Gastrocnemius medialis (tissue), 4 donors: ENCODE results near the gene MRPL19.
"Not testable (repeated sequence)": the region's sequence is repeated elsewhere in the genome, so short reads cannot be mapped to it uniquely, and the experiment has no call there.

Source experiments
- CTCF ChIP-seq, 5 experiments: fragments of 450-650 bp in 3 of 5; fragments of 200-600 bp in 2 of 5; sonication (generic) in 2 of 5; IDR thresholded peaks in 4 of 5; conservative IDR thresholded peaks in 1 of 5; 1 replicate in 4 of 5; 2 replicates in 1 of 5; pipeline ENCODE4 v1.5.1; 2016 to 2019; ENCODE audit warnings: antibody characterized with exemption in 5 of 5, mild to moderate bottlenecking in 3 of 5, moderate library complexity in 3 of 5
- POLR2A ChIP-seq, 2 donors: fragments of 450-650 bp; IDR thresholded peaks; one replicate each; pipeline ENCODE4 v1.6.1; 2017; ENCODE audit warnings: antibody characterized with exemption in 2 of 2, mild to moderate bottlenecking in 2 of 2, moderate library complexity in 2 of 2

- not testable (repeated sequence) for TF ChIP-seq CTCF (IDR thresholded peaks at IDR 0.05 in 4 of 5, conservative IDR thresholded peaks at IDR 0.05 in 1 of 5); POLR2A (IDR thresholded peaks at IDR 0.05)
These were observed 36.8 kb downstream of the MRPL19 start for GRCh38 chr2:75683430-75683829.
